OCI-LY1 (cell line): Measurements from ENCODE around the gene HGFAC.
"Not testable (repeated sequence)": the region's sequence is repeated elsewhere in the genome, so short reads cannot be mapped to it uniquely, and the experiment has no call there.

Experiments
- H2AFZ ChIP-seq: fragments of 200-600 bp; sonication (generic), shearing (Covaris generic); 2 replicates; pipeline ENCODE4 v1.6.0; 2014; ENCODE audit warnings: antibody characterized with exemption, mild to moderate bottlenecking, low read length
- H3F3A ChIP-seq: fragments of 200-600 bp; sonication (generic), shearing (Covaris generic); 2 replicates; pipeline ENCODE4 v1.6.0; 2014; ENCODE audit warnings: mild to moderate bottlenecking, antibody characterized with exemption, low read length, moderate library complexity; ENCODE audit not compliant: insufficient read depth
- H3K27ac ChIP-seq: fragments of 200-600 bp; sonication (generic); 2 replicates; pipeline ENCODE4 v1.5.1; 2014; ENCODE audit warnings: low read length, mixed run types, mild to moderate bottlenecking, low read depth; ENCODE audit not compliant: poor library complexity, severe bottlenecking
- H3K27me3 ChIP-seq: fragments of 200-600 bp; sonication (generic); 2 replicates; pipeline ENCODE4 v1.6.0; 2014; ENCODE audit warnings: antibody characterized with exemption, mild to moderate bottlenecking, low read length, moderate library complexity; ENCODE audit not compliant: insufficient read depth
- H3K36me3 ChIP-seq: fragments of 200-600 bp; sonication (generic); 2 replicates; pipeline ENCODE4 v1.6.1; 2014; ENCODE audit warnings: mild to moderate bottlenecking, antibody characterized with exemption, low read length, moderate library complexity, mixed read lengths; ENCODE audit not compliant: insufficient read depth
- H3K4me1 ChIP-seq: fragments of 200-600 bp; sonication (generic); 2 replicates; pipeline ENCODE4 v1.5.1; 2014; ENCODE audit warnings: mild to moderate bottlenecking, low read length, moderate library complexity; ENCODE audit not compliant: insufficient read depth, severe bottlenecking
- H3K4me2 ChIP-seq: fragments of 200-600 bp; sonication (generic), shearing (Covaris generic); 2 replicates; pipeline ENCODE4 v1.6.1; 2014; ENCODE audit warnings: low read length
- H3K4me3 ChIP-seq: fragments of 200-600 bp; sonication (generic); 2 replicates; pipeline ENCODE4 v1.5.1; 2014; ENCODE audit warnings: low read length, low read depth, mild to moderate bottlenecking, mixed read lengths; ENCODE audit not compliant: poor library complexity, severe bottlenecking
- H3K79me2 ChIP-seq: fragments of 200-600 bp; shearing (Covaris generic); 2 replicates; pipeline ENCODE4 v1.6.1; 2016; ENCODE audit warnings: mixed run types, low read length, mixed read lengths; ENCODE audit not compliant: insufficient read depth
- H3K9ac ChIP-seq: fragments of 200-600 bp; sonication (generic), shearing (Covaris generic); 2 replicates; pipeline ENCODE4 v1.6.1; 2014; ENCODE audit warnings: mild to moderate bottlenecking, low read length, mixed read lengths
- H3K9me2 ChIP-seq: fragments of 200-600 bp; sonication (generic), shearing (Covaris generic); 2 replicates; pipeline ENCODE4 v1.6.1; 2014; ENCODE audit warnings: low read depth, mild to moderate bottlenecking, low read length, mixed read lengths
- H3K9me3 ChIP-seq: fragments of 200-600 bp; shearing (Covaris generic); 2 replicates; pipeline ENCODE4 v1.6.1; 2014; ENCODE audit warnings: low read length, mixed read lengths
- H4K20me1 ChIP-seq: fragments of 200-600 bp; sonication (generic), shearing (Covaris generic); 2 replicates; pipeline ENCODE4 v1.6.0; 2016; ENCODE audit warnings: mild to moderate bottlenecking, low read length; ENCODE audit not compliant: insufficient read depth
- EZH2 ChIP-seq: fragments of 200-600 bp; sonication (generic), shearing (Covaris generic); IDR thresholded peaks from 2 replicates; pipeline ENCODE4 v1.8.0; 2017; ENCODE audit warnings: borderline replicate concordance, mixed run types, mild to moderate bottlenecking, antibody characterized with exemption, low read length, moderate library complexity, mixed read lengths
- TF ChIP-seq, protein P1 (sequence below): fragments of 200-600 bp; sonication (generic), shearing (Covaris generic); IDR thresholded peaks from 2 replicates; pipeline ENCODE4 v1.5.1; 2017; ENCODE audit warnings: mild to moderate bottlenecking, antibody characterized with exemption, low read length, moderate library complexity, mixed read lengths

The HGFAC gene

DNA sequence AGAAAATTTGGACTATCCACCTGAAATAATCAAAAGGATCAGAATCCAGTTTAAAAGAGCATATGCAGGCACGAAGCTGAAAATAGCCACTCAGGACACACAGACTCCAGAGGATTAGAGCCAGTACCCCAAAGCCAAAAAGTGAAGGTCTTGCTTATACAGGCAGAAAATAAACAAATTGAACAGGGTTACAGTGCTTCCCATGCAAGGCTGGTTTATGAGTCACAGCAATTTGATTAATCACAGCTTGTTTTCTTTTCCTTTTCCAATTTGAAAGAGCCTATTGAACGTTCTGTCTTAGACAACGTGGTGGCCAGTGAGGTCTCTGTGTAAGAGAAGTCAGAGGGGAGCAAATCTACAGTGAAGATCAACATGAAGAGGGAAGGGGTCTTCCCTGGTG is 10.2 kb downstream of the HGFAC start:
- no peaks in the 10 kb centered on the region for H3K4me1 ChIP-seq
- H3K9me2 ChIP-seq, result no peaks in the 10 kb centered on the region
- no peak overlapping the region for H3K4me3 ChIP-seq
- no peaks in the 10 kb centered on the region for H3K27me3 ChIP-seq
- TF ChIP-seq EZH2, result no peak
- TF ChIP-seq, protein P1, sequence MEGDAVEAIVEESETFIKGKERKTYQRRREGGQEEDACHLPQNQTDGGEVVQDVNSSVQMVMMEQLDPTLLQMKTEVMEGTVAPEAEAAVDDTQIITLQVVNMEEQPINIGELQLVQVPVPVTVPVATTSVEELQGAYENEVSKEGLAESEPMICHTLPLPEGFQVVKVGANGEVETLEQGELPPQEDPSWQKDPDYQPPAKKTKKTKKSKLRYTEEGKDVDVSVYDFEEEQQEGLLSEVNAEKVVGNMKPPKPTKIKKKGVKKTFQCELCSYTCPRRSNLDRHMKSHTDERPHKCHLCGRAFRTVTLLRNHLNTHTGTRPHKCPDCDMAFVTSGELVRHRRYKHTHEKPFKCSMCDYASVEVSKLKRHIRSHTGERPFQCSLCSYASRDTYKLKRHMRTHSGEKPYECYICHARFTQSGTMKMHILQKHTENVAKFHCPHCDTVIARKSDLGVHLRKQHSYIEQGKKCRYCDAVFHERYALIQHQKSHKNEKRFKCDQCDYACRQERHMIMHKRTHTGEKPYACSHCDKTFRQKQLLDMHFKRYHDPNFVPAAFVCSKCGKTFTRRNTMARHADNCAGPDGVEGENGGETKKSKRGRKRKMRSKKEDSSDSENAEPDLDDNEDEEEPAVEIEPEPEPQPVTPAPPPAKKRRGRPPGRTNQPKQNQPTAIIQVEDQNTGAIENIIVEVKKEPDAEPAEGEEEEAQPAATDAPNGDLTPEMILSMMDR, result no peak
- no peaks in the 10 kb centered on the region for H3K79me2 ChIP-seq
- no peak overlapping the region for H2AFZ ChIP-seq
- no peak overlapping the region for H3K9ac ChIP-seq
- H3K9me3 ChIP-seq, result no peaks in the 10 kb centered on the region
- H3K4me2 ChIP-seq, result no peak overlapping the region
- no peaks in the 10 kb centered on the region for H3F3A ChIP-seq
- H3K36me3 ChIP-seq, result no peaks in the 10 kb centered on the region
- no peaks in the 10 kb centered on the region for H4K20me1 ChIP-seq
- H3K27ac ChIP-seq, result no peak overlapping the region

DNA sequence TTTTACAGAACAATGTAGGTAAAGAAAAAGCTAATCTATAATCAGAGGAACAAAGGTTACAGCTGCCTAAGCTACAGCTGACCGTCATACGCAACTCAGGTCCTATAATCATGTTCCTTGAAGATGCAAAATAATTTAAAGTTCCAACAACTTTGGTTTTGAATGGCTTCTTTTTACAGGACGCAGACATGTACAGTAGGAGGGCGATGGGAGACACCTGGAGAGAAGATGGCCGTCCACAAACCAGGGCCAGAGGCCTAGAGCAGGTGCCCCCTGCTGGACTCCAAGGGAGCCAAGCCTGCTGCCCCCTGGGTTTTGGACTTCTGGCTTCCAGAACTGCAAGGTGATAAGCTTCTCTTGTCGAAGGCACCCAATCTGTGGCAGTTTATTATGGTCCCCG is 10.6 kb downstream of the HGFAC start:
- H3K27me3 ChIP-seq, result no peaks in the 10 kb centered on the region
- H3K4me1 ChIP-seq, result no peaks in the 10 kb centered on the region
- no peaks in the 10 kb centered on the region for H3F3A ChIP-seq
- H3K9me2 ChIP-seq, result no peaks in the 10 kb centered on the region
- H3K36me3 ChIP-seq, result no peaks in the 10 kb centered on the region
- H2AFZ ChIP-seq, result no peak overlapping the region
- no peaks in the 10 kb centered on the region for H3K79me2 ChIP-seq
- no peaks in the 10 kb centered on the region for H4K20me1 ChIP-seq
- no peaks in the 10 kb centered on the region for H3K9me3 ChIP-seq
- no peak overlapping the region for H3K4me2 ChIP-seq
- no peak overlapping the region for H3K4me3 ChIP-seq
- H3K9ac ChIP-seq, result no peak overlapping the region
- TF ChIP-seq, protein P1, result no peak
- TF ChIP-seq EZH2, result no peak
- H3K27ac ChIP-seq, result no peak overlapping the region

DNA sequence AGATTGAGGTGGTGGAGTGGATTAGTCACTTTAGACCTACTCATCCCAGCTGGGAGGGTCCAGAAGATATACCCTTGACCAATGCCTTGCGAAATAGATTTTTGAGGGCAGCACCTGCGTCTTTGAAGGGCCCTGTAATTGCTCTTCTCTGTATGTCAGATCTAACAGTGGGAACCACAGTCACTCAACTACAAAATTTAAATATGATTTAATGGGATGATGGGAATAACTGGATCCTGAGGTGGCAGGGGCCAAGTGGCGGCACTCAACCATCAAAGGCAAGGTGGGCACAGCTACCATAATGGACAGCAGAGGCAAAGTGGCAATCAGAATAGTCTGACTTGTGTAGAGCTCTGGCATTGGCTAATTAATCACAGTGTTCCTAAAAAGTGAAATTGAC is 13.8 kb downstream of the HGFAC start:
- not testable (repeated sequence) for H3K79me2 ChIP-seq, H3K9me2 ChIP-seq, H3K4me1 ChIP-seq, H3K4me3 ChIP-seq, H3K27ac ChIP-seq, H4K20me1 ChIP-seq, H3F3A ChIP-seq, H3K9ac ChIP-seq, H3K27me3 ChIP-seq, H3K36me3 ChIP-seq, H3K4me2 ChIP-seq, H3K9me3 ChIP-seq, H2AFZ ChIP-seq

DNA sequence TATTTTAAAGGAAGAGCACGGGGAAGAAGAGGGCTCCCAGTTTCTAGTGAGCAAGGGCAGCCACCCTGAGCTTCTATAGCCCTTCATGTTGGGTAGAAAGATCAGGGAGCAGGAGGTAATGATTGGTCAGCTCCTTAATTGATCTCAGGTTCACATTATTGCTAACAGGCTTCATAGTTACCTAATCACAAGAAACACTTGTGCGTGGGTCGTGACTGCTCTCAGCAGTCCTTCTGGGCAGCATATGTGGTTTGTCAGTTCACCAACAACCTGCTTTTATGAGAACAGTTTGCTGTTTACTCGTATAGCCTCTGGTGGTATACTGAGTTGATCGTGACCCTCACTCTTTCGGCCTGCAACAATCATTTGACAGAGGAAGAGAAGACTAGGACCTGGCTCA is 16.6 kb downstream of the HGFAC start:
- H3K36me3 ChIP-seq, result no peaks in the 10 kb centered on the region
- TF ChIP-seq, protein P1, result no peak
- no peaks in the 10 kb centered on the region for H3K79me2 ChIP-seq
- H3K27ac ChIP-seq, result no peak overlapping the region
- no peak overlapping the region for H3K4me2 ChIP-seq
- no peak overlapping the region for H2AFZ ChIP-seq
- H3F3A ChIP-seq, result no peaks in the 10 kb centered on the region
- no peaks in the 10 kb centered on the region for H3K9me2 ChIP-seq
- no peaks in the 10 kb centered on the region for H3K4me1 ChIP-seq
- no peak overlapping the region for H3K4me3 ChIP-seq
- H3K9me3 ChIP-seq, result no peaks in the 10 kb centered on the region
- H4K20me1 ChIP-seq, result no peaks in the 10 kb centered on the region
- H3K9ac ChIP-seq, result no peak overlapping the region
- no peaks in the 10 kb centered on the region for H3K27me3 ChIP-seq

DNA sequence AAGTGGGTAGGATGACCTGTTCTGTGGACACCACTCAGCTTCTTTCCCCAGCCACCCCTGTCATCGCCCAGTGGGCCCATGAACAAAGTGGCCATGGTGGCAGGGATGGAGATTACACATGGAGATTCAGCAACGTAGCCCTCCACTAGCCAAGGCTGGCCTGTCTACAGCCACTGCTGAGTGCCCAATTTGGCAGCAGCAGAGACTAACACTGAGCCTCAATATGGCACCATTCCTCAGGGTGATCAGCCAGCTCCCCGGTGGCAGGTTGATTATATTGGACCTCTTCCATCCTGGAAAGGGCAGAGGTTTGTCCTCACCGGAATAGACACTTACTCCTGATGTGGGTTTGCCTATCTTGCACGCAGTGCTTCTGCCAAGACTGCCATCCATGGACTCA is 17.4 kb downstream of the HGFAC start:
- H3K27ac ChIP-seq, H4K20me1 ChIP-seq, H3K9ac ChIP-seq, H3K4me2 ChIP-seq, H3K36me3 ChIP-seq, H3F3A ChIP-seq, H3K4me1 ChIP-seq, H3K4me3 ChIP-seq, H3K27me3 ChIP-seq, H3K9me2 ChIP-seq, H3K9me3 ChIP-seq, H2AFZ ChIP-seq, H3K79me2 ChIP-seq: not testable (repeated sequence)
